Activated T-helper 17 cell treated with anti-CD3 and anti-CD28 coated beads, Interleukin-2, amount 50 U/mL, for 72 hours (primary cell): ENCODE data around the gene ERO1A. TPM values are rescaled to one million over a fixed set of nuclear protein-coding genes. Genes with fewer than 3 reads are reported as not detected.

Source experiments
- ATAC-seq: fragments of 150-1000 bp; cut with Tn5 transposase; replicated peaks from 2 replicates; pipeline ENCODE4 v1.10.0; 2021; ENCODE audit warnings: mild to moderate bottlenecking, moderate library complexity
- H3K27ac Mint-ChIP-seq: one replicate; pipeline ENCODE4 v1.8.0; 2022; ENCODE audit warnings: mixed read lengths
- H3K27me3 Mint-ChIP-seq: one replicate; pipeline ENCODE4 v1.8.0; 2022; ENCODE audit warnings: mixed read lengths
- H3K36me3 Mint-ChIP-seq: one replicate; pipeline ENCODE4 v1.8.0; 2022; ENCODE audit warnings: low read depth, mild to moderate bottlenecking, mixed read lengths
- H3K4me1 Mint-ChIP-seq: one replicate; pipeline ENCODE4 v1.8.0; 2022; ENCODE audit warnings: mixed read lengths
- H3K4me3 Mint-ChIP-seq: one replicate; pipeline ENCODE4 v1.8.0; 2022; ENCODE audit warnings: mild to moderate bottlenecking, mixed read lengths
- H3K9me3 Mint-ChIP-seq: one replicate; pipeline ENCODE4 v1.8.0; 2022; ENCODE audit warnings: mixed read lengths
- total RNA-seq, 2 donors: library from RNA; stranded (reverse); gene quantifications; one replicate each; pipeline ENCODE4 v1.2.3, GENCODE V29; 2022

ERO1A gene
- total RNA-seq, 2 donors from 2014 or later, result 220 to 329 TPM

GRCh38 chr14:52711666-52712065 is 16.3 kb upstream of the ERO1A start:
- Mint-ChIP-seq H3K4me3 (no peak overlapping the region), H3K36me3 (peaks cover 97% of the 10 kb centered on the region), H3K27ac (peak overlapping the region; percentile 69), H3K4me1 (peaks cover 7% of the 10 kb centered on the region), H3K27me3 (no peaks in the 10 kb centered on the region), H3K9me3 (no peaks in the 10 kb centered on the region)
- ATAC-seq, result no peak

- ATAC-seq, result peak; percentile 96
- Mint-ChIP-seq H3K27ac (peak within 1 kb of the TSS; percentile 96), H3K4me3 (peak within 1 kb of the TSS; percentile 96), H3K4me1 (peaks cover 12% of the 10 kb centered on the region), H3K9me3 (no peaks in the 10 kb centered on the region), H3K36me3 (peaks cover 51% of the 10 kb centered on the region), H3K27me3 (no peaks in the 10 kb centered on the region)
These were observed 11.7 kb upstream of the ERO1A start, which contains the start of gene PSMC6 for GRCh38 chr14:52706724-52707706. Gene PSMC6, plus strand, starts transcription at chr14:52707200. Its CDS starts 20 bp downstream, at chr14:52707220.

DNA sequence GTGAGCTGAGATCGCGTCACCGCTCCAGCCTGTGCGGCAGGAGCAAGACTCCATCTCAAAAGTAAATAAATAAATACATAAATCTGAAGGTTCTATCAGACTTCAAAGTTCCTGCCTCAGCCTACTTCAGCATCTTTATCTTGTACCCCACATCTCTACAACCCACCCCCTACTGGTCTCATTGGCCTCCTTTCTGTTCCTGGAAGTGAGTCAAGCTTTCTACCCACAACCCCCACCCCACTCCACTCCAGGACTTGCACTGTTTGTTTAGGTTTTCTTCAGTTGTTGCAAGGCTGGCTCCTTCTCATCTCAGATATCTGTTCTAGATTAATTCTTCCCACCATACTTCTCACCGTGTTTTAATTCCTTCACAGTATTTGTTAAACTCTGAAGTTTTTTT is 10.9 kb upstream of the ERO1A start:
- H3K36me3 Mint-ChIP-seq, result peaks cover 43% of the 10 kb centered on the region
- peak overlapping the region; percentile 96 for H3K4me3 Mint-ChIP-seq
- peak; percentile 71 for ATAC-seq
- peak overlapping the region; percentile 96 for H3K27ac Mint-ChIP-seq
- no peaks in the 10 kb centered on the region for H3K27me3 Mint-ChIP-seq
- H3K9me3 Mint-ChIP-seq, result no peaks in the 10 kb centered on the region
- H3K4me1 Mint-ChIP-seq, result peaks cover 12% of the 10 kb centered on the region

DNA sequence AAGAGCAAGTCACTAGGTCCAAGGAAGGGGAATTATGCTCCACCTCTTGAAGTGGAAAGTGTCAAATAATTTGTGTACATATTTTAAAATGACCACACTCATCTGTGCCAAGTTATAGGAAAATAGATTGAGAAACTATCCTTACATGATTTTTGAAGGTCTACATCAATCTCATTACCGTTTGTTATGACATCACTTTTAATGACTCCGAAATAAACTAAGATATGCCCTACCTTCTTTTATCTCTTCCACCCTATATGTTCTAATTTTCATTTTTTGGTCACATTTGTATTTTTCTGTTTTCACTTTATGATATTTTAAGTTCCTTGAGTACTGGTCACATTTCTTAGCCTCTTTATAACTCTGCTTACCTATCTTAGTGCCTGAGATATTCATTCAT is 8.3 kb upstream of the ERO1A start:
- no peaks in the 10 kb centered on the region for H3K27me3 Mint-ChIP-seq
- no peak overlapping the region for H3K27ac Mint-ChIP-seq
- H3K36me3 Mint-ChIP-seq, result peaks cover 17% of the 10 kb centered on the region
- H3K9me3 Mint-ChIP-seq, result no peaks in the 10 kb centered on the region
- peaks cover 12% of the 10 kb centered on the region for H3K4me1 Mint-ChIP-seq
- no peak for ATAC-seq
- no peak overlapping the region for H3K4me3 Mint-ChIP-seq

- ATAC-seq, result no peak
- peaks cover 10% of the 10 kb centered on the region for H3K4me1 Mint-ChIP-seq
These were observed 7.9 kb upstream of the ERO1A start for GRCh38 chr14:52703225-52703624.

DNA sequence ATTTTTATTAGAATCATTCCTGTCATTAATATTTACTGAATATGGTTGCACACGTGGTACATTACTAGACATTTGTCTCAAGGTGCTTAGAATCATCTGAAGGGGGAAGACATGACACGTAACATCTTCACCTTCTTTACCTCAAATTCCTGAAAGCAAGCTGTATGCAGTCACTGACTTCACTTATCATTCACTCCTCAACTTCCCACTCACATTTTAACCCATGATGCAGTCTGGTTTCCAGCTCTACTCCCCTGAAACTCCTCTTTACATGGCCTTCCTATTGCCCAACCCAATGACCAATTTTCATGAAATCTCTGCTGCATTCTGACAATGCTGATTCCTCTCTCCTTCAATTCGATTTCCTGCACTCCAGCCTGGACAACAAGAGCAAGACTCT is 5.9 kb upstream of the ERO1A start:
- Mint-ChIP-seq H3K27me3 (no peaks in the 10 kb centered on the region), H3K36me3 (no peaks in the 10 kb centered on the region), H3K4me1 (peaks cover 1% of the 10 kb centered on the region), H3K9me3 (no peaks in the 10 kb centered on the region), H3K27ac (no peak overlapping the region), H3K4me3 (no peak overlapping the region)
- peak; percentile 83 for ATAC-seq

More at GRCh38 chr14:52703225-52703624, 7.9 kb upstream of the ERO1A start:
- no peak overlapping the region for H3K27ac Mint-ChIP-seq
- no peak overlapping the region for H3K4me3 Mint-ChIP-seq
- no peaks in the 10 kb centered on the region for H3K9me3 Mint-ChIP-seq
- H3K27me3 Mint-ChIP-seq, result no peaks in the 10 kb centered on the region
- H3K36me3 Mint-ChIP-seq, result peaks cover 13% of the 10 kb centered on the region

DNA sequence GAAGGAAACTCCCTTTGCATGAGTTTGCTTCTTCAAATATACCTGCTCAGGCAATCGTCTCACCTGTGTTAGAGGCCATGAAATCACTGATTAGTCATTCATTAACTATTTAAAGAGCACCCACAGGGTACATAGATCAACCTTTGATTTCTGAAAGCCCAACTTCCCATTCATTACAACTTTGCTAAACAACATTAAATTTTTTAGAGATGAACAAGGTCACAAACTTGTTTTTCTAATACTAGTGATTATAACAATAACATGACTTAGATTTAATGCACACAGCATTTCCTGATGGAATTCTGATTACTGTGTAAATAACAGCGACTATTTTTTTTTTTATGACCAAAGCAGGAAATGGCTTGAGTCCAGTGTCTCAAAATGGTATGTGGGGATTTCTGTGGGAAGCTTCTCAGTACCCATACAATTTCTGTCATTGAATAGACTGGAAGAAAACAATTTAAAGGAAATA is 5.4 kb upstream of the ERO1A start:
- no peak overlapping the region for H3K27ac Mint-ChIP-seq
- no peaks in the 10 kb centered on the region for H3K36me3 Mint-ChIP-seq
- no peak for ATAC-seq
- H3K4me3 Mint-ChIP-seq, result no peak overlapping the region
- H3K9me3 Mint-ChIP-seq, result no peaks in the 10 kb centered on the region
- no peaks in the 10 kb centered on the region for H3K27me3 Mint-ChIP-seq
- no peaks in the 10 kb centered on the region for H3K4me1 Mint-ChIP-seq

DNA sequence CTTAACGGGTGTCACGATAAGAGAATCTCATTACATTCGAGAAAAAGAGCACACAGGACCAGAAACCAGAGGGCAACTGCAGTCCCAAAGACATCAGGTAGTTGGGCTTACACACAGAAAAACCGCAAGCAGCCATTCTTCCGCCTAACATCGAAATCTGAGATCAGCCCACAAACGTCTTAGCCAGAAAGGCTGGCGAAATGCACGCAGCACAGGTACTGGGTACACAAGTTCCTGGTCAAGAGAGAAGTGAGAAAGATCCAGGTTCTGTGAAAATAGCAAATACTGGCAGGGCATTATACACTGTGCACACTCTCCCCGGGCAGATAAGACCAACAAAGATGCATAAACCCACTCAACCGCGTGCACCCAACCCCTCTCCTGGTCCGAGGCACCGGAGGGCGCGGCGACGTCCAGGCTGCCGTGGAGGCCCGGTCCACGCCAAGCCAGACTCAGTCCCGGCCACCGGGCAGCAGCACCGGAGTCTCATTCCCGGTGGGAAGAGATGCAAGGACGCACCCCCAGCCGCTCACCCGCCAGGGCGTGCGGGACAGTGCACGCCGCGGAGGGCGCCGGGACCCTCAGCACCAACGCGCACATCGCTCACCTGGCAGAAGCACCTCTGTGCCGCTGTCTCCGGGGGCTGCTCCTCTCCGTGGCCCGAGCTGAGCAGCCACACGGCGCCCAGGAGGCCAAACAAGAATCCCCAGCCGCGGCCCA is 437 bp downstream of the ERO1A start:
- Mint-ChIP-seq H3K36me3 (peaks cover 51% of the 10 kb centered on the region), H3K9me3 (no peaks in the 10 kb centered on the region), H3K4me3 (peak overlapping the region; percentile 88), H3K4me1 (peaks cover 18% of the 10 kb centered on the region), H3K27me3 (no peaks in the 10 kb centered on the region), H3K27ac (peak overlapping the region; percentile 93)
- ATAC-seq, result peak; percentile 61

- H3K27ac Mint-ChIP-seq, result peak overlapping the region; percentile 93
- peaks cover 22% of the 10 kb centered on the region for H3K4me1 Mint-ChIP-seq
- H3K4me3 Mint-ChIP-seq, result peak overlapping the region; percentile 88
- H3K36me3 Mint-ChIP-seq, result peaks cover 63% of the 10 kb centered on the region
- H3K27me3 Mint-ChIP-seq, result no peaks in the 10 kb centered on the region
- no peak for ATAC-seq
- H3K9me3 Mint-ChIP-seq, result no peaks in the 10 kb centered on the region
These were observed 1.8 kb downstream of the ERO1A start for GRCh38 chr14:52693532-52693931.

GRCh38 chr14:52693036-52693435 is 2.3 kb downstream of the ERO1A start:
- no peak for ATAC-seq
- H3K27ac Mint-ChIP-seq, result peak overlapping the region; percentile 93
- peaks cover 68% of the 10 kb centered on the region for H3K36me3 Mint-ChIP-seq
- H3K4me1 Mint-ChIP-seq, result peaks cover 27% of the 10 kb centered on the region
- H3K4me3 Mint-ChIP-seq, result peak overlapping the region; percentile 88
- H3K27me3 Mint-ChIP-seq, result no peaks in the 10 kb centered on the region
- no peaks in the 10 kb centered on the region for H3K9me3 Mint-ChIP-seq

GRCh38 chr14:52692248-52692962 is 3.0 kb downstream of the ERO1A start:
- Mint-ChIP-seq H3K4me3 (peak overlapping the region; percentile 88), H3K36me3 (peaks cover 74% of the 10 kb centered on the region), H3K9me3 (no peaks in the 10 kb centered on the region), H3K27ac (peak overlapping the region; percentile 1), H3K4me1 (peaks cover 33% of the 10 kb centered on the region), H3K27me3 (no peaks in the 10 kb centered on the region)
- no peak for ATAC-seq

GRCh38 chr14:52690983-52691760 is 4.2 kb downstream of the ERO1A start:
- ATAC-seq, result no peak
- Mint-ChIP-seq H3K36me3 (peaks cover 86% of the 10 kb centered on the region), H3K27ac (peak overlapping the region; percentile 1)

DNA sequence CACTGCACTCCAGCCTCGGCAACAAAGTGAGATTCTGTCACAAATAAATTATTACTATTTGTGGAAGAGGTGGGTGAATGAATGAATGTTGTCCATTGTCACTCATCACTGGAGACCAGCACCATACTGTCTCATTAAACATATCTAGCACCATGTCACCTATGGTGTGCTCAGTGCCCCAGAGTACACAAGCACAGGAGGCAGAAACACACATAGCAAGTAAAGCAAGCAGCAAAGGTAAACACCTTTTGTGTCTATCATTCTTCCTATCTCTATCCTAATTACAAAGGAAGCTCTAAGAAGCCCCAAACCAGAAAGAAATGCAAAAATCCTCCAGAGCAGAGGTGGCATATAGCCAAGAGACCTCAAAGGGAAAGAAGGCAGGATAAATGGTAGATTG is 9.2 kb downstream of the ERO1A start:
- H3K4me1 Mint-ChIP-seq, result peaks cover 44% of the 10 kb centered on the region
- H3K27ac Mint-ChIP-seq, result no peak overlapping the region
- no peaks in the 10 kb centered on the region for H3K9me3 Mint-ChIP-seq
- ATAC-seq, result no peak
- H3K36me3 Mint-ChIP-seq, result peaks cover 78% of the 10 kb centered on the region
- H3K27me3 Mint-ChIP-seq, result no peaks in the 10 kb centered on the region
- peak overlapping the region; percentile 41 for H3K4me3 Mint-ChIP-seq

More at GRCh38 chr14:52690983-52691760, 4.2 kb downstream of the ERO1A start:
- H3K4me3 Mint-ChIP-seq, result peak overlapping the region; percentile 88
- H3K9me3 Mint-ChIP-seq, result no peaks in the 10 kb centered on the region
- peaks cover 46% of the 10 kb centered on the region for H3K4me1 Mint-ChIP-seq
- H3K27me3 Mint-ChIP-seq, result no peaks in the 10 kb centered on the region
